NCI-H1105 (cell line): ENCODE results near the gene SLC6A6.

Experiments used
- DNase-seq: peaks from one replicate; lab custom pipeline; 2025; lab: John Stamatoyannopoulos, UW

Gene SLC6A6

DNA sequence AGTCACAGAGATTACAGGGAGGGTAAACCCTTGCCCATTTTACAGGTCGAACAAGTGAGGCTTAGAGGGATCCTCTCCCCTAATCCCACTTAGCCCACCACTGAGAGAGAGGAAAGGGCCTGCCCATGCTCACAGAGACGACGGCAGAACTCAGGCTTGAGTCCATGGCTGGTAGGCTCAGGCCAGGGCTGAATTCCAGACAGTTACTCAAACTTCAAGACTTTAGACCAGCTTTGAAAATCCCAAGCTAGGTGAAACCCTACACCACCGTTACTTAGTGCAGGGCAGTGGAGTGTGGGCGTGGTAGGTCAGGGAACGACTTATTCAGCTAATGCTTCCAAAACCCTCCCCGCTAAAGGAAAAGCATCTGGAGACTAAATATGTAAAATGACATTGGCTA lies 121.4 kb downstream of the SLC6A6 start:
- DNase-seq: no peak

DNA sequence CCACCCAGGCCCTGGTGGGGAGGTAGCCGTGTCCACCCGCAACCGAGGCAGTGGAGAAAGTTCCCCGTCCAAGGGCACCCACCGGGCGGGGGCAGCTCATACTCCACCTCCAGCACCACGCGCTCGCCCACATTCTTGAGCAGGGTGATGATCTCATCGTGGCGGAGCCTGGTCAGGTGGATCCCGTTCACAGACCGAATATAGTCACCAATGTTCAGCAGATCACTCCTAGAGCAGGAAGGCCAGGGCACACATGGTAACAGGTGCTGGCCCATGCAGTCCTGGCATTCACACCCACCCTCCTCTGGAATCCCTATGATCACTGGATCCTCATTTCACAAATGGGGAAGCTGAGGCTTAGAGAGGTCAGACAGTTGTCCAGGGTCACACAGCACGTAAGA lies 121.9 kb downstream of the SLC6A6 start:
- no peak for DNase-seq

DNA sequence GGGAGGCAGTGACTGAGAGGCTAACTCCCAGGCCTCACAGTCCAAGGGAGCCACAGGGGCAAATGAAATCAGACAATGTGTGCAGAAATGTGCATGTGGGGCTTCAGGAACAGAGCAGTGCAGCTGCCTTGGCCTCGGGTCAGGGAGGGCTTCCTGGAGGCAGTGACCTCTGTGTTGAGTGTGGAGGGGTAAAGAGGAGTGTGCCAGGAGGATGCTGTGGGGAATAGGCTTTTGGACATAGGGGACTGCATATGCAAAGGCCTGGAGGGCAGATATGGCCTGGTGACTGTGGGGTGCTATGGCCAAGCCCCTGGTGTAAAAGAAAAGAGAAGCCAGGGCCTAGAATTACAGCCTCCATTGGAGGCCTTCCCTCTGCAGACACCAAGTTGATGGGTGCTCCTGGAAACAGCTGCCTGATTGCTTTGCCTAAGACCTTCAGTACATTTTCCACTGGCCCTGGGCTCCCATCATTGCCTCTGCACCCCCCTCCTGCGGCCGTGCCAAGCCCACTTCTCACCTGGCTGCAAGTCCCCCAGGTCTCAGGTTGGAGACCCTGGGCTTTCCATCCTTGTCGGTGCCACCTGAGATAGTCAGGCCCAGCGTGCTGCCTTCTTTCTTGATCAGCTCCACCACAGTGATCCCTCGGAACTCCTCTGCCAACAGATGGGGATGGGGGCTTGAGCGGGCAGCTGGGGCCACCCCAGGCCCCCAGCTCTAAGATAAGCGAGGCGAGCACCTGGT lies 122.7 kb downstream of the SLC6A6 start:
- no peak for DNase-seq

GRCh38 chr3:14525685-14526631 lies 123.6 kb downstream of the SLC6A6 start:
- DNase-seq: no peak

DNA sequence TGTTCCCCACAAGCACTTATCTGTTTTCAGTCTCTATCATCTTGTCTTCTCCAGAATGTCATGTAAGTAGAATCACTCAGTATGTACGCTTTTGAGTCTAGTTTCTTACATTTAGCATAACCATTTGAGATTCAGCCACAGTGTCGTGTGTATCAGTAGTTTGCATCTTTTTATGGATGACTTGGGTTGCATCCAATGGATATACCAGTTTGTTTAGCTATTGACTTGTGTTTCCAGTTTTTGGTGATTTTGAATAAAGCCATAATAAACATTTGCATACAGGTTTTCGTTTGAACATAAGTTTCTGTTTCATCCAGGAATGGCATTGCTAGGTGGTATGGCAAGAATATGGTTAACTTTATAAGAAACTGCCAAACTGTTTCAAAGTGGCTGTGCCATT lies 125.7 kb downstream of the SLC6A6 start:
- DNase-seq: no peak

GRCh38 chr3:14531856-14532395 lies 129.5 kb downstream of the SLC6A6 start:
- no peak for DNase-seq

GRCh38 chr3:14532691-14533456 lies 130.5 kb downstream of the SLC6A6 start:
- no peak for DNase-seq

- no peak for DNase-seq
Measured at GRCh38 chr3:14533457-14533958, 131.1 kb downstream of the SLC6A6 start.

DNA sequence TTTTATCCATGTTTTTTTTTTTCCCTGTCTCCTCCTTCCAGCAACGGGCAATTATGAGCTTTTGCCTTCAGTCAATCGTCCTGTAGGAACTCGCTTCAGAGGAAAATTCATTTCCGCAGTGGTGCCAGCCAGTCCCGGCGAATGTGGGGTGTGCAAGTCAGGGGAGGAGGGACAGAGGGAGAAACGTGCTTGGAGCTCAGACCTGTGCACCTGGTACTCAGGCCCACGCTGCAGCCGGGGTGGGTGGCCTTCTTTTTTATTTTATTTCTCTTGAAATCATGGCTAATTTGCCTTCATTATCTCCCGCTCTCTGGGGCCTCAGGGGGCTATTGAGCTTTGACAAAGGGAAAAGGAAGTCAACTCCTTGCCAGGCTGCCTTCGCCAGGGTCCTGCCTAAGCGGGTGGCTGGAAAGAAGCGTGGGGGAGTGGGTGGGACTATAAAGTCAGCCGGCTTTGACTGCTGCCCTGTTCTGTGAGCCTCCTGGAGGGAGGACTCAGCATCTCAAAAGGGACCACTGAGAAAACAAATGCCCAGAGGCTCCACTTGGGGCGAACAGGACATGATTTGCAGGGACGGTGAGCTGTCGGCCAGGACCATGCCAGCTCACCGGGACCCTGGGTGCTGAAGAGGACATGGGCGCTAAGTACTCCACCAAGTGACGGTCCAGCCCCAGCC lies 132.2 kb downstream of the SLC6A6 start:
- peak; percentile 39 for DNase-seq

- DNase-seq: no peak
Measured at GRCh38 chr3:14535616-14536015, 133.2 kb downstream of the SLC6A6 start.

DNA sequence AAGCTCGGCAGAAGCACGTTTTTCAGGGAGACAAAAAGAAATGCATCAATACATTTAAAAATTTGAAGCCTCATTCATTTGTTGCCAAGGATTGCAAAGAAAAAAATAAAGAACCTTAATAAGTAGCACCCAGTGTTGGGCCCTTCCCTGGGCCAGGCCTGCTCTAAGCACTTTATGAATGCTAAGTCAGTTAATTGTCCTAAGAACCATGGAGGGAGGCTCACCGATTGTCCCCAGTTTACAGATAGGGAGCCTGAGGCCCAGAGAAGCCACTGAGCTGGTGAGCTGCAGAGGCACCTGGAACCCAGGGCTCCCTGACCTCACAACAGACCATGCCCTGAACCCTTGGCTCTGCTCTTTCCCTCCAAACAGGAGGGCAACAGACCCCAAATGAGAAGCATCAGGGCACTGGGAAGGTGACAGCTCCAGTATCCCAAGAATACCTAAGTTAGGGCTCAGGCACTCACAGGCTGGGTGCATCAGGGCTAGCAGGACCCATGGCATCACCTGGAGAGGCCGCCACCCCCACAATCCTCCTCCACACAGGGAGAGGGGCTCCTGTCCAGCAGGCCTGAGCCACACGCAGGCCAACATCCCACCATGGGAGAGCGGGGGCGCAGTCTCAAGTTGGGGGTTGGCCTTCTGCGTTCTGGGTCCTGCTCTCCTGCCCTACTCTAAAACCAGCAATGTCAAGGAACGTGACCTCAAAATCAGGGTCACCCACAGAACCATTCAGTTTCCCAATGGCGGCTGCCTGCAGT lies 133.8 kb downstream of the SLC6A6 start:
- DNase-seq: no peak

- no peak for DNase-seq
Measured at GRCh38 chr3:14536837-14537589, 134.6 kb downstream of the SLC6A6 start.

DNA sequence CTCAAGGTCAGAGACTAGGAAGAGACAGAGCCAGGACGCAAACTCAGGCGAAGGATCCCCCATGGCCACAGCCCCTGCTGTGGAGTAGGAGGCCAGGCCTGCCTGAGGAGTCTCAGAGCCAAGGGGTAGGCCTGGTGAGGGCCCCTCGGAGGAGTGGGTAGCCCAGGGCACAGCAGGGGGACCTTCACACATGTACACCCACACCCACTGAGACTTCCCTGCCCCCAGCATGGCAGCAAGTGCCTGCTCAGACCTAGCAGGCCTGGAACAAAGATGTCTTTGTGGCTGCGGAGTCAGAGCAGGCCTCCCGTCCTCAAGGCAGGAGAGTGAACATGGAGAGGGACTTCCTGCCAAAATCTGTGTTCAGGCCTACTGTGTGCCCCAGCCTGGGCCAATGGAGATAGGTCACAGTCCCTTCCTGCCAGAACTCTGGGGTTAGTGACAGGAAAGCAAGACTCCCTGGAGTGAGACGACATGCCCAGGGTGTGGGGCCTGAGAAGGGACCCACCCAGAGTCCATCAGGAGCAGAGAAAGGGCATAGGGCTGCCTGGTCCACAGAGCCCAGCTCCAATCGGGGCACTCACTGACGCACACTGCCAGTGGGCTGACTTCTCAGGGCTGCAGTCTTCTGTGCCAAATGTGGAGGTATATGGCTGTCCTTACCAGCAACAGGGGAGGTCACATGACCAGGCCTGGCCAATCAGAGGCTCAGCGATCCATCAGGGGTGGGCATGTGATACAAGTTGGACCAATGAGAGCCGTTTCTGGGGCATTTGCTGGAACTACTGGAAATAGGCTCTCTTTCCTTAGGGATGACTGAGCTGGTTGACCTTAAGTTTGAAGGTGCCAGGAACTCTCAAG lies 135.4 kb downstream of the SLC6A6 start:
- DNase-seq: no peak

DNA sequence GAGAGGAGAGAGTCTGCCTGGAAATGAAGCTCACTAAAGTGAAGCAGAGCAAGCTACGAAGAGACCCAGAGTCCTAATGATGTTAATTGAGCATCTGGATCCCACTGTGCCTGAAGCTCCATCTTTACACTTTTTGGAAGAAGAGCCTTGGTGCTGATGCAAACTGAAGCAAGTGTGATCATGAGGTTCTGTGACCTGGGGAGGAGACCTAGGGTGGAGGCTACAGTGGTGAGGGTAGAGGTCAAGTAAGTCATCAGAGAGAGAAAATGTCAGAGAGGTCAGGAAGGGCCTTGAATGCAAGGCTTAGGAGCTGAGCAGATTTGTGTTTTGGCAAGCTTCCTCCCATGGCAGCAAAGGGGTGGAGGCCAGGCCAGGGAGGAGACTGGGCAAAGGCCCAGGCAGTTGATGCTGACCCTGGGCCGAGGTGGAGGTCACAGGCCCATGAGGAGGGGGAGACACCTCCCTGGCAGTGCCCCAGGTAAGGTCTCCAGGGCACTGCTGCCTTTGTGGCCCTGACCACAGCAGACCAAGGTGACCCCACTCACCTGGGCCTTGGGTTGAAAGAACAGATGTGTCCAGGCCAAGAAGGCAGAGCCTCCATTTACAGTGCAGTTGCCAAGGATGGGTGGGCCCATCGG lies 136.2 kb downstream of the SLC6A6 start:
- DNase-seq: no peak
